Measurements from ENCODE around the gene FRMD1. TPM values are rescaled to one million over a fixed set of nuclear protein-coding genes. Genes with fewer than 3 reads are reported as not detected.

FRMD1 gene
- total and polyA plus RNA-seq, 2 of the 8 experiments (the other 6 are each of a cell fraction or from before 2014, with no cell fraction given): 0.36 TPM; not detected in 1

DNA sequence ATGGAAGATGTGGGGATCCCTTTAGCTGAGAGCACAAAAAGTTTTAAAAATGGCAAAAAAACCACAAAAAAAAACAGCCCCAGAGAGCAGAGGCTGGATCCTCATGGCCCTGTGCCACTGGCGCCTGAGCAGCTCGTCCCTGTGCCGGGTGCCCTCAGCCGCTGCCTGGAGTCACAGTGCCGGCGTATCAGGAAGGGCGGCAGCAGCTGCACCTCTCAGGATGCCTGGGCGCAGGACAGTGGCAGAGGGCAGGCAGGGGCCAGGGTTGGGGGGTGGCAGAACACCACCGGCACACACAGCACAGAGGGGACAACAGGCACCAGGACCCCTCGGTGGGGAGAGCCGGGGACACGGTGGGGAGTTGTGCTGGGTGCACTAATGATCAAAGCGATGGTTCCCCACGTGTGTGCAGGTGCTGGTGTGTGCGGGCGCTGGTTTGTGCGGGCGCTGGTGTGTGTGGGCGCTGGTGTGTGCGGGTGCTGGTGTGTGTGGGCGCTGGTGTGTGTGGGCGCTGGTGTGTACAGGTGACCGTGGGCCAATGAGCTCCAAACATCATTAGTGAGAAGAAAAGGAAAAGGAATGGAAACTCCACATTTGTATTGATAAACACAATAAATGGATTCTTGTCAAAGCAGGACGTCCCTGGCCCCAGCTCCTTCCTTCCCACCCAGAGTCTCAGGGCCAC, 1.5 kb upstream of the FRMD1 start (continued):
- TF ChIP-seq, protein P1, sequence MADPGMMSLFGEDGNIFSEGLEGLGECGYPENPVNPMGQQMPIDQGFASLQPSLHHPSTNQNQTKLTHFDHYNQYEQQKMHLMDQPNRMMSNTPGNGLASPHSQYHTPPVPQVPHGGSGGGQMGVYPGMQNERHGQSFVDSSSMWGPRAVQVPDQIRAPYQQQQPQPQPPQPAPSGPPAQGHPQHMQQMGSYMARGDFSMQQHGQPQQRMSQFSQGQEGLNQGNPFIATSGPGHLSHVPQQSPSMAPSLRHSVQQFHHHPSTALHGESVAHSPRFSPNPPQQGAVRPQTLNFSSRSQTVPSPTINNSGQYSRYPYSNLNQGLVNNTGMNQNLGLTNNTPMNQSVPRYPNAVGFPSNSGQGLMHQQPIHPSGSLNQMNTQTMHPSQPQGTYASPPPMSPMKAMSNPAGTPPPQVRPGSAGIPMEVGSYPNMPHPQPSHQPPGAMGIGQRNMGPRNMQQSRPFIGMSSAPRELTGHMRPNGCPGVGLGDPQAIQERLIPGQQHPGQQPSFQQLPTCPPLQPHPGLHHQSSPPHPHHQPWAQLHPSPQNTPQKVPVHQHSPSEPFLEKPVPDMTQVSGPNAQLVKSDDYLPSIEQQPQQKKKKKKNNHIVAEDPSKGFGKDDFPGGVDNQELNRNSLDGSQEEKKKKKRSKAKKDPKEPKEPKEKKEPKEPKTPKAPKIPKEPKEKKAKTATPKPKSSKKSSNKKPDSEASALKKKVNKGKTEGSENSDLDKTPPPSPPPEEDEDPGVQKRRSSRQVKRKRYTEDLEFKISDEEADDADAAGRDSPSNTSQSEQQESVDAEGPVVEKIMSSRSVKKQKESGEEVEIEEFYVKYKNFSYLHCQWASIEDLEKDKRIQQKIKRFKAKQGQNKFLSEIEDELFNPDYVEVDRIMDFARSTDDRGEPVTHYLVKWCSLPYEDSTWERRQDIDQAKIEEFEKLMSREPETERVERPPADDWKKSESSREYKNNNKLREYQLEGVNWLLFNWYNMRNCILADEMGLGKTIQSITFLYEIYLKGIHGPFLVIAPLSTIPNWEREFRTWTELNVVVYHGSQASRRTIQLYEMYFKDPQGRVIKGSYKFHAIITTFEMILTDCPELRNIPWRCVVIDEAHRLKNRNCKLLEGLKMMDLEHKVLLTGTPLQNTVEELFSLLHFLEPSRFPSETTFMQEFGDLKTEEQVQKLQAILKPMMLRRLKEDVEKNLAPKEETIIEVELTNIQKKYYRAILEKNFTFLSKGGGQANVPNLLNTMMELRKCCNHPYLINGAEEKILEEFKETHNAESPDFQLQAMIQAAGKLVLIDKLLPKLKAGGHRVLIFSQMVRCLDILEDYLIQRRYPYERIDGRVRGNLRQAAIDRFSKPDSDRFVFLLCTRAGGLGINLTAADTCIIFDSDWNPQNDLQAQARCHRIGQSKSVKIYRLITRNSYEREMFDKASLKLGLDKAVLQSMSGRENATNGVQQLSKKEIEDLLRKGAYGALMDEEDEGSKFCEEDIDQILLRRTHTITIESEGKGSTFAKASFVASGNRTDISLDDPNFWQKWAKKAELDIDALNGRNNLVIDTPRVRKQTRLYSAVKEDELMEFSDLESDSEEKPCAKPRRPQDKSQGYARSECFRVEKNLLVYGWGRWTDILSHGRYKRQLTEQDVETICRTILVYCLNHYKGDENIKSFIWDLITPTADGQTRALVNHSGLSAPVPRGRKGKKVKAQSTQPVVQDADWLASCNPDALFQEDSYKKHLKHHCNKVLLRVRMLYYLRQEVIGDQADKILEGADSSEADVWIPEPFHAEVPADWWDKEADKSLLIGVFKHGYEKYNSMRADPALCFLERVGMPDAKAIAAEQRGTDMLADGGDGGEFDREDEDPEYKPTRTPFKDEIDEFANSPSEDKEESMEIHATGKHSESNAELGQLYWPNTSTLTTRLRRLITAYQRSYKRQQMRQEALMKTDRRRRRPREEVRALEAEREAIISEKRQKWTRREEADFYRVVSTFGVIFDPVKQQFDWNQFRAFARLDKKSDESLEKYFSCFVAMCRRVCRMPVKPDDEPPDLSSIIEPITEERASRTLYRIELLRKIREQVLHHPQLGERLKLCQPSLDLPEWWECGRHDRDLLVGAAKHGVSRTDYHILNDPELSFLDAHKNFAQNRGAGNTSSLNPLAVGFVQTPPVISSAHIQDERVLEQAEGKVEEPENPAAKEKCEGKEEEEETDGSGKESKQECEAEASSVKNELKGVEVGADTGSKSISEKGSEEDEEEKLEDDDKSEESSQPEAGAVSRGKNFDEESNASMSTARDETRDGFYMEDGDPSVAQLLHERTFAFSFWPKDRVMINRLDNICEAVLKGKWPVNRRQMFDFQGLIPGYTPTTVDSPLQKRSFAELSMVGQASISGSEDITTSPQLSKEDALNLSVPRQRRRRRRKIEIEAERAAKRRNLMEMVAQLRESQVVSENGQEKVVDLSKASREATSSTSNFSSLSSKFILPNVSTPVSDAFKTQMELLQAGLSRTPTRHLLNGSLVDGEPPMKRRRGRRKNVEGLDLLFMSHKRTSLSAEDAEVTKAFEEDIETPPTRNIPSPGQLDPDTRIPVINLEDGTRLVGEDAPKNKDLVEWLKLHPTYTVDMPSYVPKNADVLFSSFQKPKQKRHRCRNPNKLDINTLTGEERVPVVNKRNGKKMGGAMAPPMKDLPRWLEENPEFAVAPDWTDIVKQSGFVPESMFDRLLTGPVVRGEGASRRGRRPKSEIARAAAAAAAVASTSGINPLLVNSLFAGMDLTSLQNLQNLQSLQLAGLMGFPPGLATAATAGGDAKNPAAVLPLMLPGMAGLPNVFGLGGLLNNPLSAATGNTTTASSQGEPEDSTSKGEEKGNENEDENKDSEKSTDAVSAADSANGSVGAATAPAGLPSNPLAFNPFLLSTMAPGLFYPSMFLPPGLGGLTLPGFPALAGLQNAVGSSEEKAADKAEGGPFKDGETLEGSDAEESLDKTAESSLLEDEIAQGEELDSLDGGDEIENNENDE (IDR thresholded peaks at IDR 0.05; ENCODE audit: insufficient replicate concordance, low read length): no peak
- TF ChIP-seq SP4 (IDR thresholded peaks at IDR 0.05; ENCODE audit: low read length) (no peak), TBP (IDR thresholded peaks at IDR 0.05; ENCODE audit: low read depth, low read length) (no peak)
- TF ChIP-seq, protein P2, sequence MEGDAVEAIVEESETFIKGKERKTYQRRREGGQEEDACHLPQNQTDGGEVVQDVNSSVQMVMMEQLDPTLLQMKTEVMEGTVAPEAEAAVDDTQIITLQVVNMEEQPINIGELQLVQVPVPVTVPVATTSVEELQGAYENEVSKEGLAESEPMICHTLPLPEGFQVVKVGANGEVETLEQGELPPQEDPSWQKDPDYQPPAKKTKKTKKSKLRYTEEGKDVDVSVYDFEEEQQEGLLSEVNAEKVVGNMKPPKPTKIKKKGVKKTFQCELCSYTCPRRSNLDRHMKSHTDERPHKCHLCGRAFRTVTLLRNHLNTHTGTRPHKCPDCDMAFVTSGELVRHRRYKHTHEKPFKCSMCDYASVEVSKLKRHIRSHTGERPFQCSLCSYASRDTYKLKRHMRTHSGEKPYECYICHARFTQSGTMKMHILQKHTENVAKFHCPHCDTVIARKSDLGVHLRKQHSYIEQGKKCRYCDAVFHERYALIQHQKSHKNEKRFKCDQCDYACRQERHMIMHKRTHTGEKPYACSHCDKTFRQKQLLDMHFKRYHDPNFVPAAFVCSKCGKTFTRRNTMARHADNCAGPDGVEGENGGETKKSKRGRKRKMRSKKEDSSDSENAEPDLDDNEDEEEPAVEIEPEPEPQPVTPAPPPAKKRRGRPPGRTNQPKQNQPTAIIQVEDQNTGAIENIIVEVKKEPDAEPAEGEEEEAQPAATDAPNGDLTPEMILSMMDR (IDR thresholded peaks at IDR 0.05; ENCODE audit: control extremely low read depth in 1 of 3, insufficient read depth in 1 of 3, low read depth in 1 of 3, low read length in 3 of 3): no peak
